CD14-positive monocyte (primary cell): Measurements from ENCODE around the gene FBXO48. TPM values are rescaled to one million over a fixed set of nuclear protein-coding genes. Genes with fewer than 3 reads are reported as not detected.

Experiments used
- DNase-seq, 3 donors: peaks; one replicate each; pipeline ENCODE4 v3.0.0-alpha.2; 2011 to 2022
- H2AFZ ChIP-seq: 2 replicates; pipeline ENCODE4 v1.6.0; 2012; ENCODE audit warnings: mild to moderate bottlenecking, low read depth, low read length, inconsistent platforms; ENCODE audit not compliant: insufficient read depth, poor library complexity, severe bottlenecking
- H3K27ac ChIP-seq, 2 donors: 1 replicate in 1 of 2; 2 replicates in 1 of 2; pipeline ENCODE4 v1.5.1; 2012 to 2013; ENCODE audit warnings: low read length in 2 of 2, control low read depth in 1 of 2, inconsistent platforms in 1 of 2, low read depth in 1 of 2, mild to moderate bottlenecking in 1 of 2
- H3K27me3 ChIP-seq, 2 donors: one replicate each; pipeline versions ENCODE4 v1.6.0 to v1.6.1; 2011 to 2013; ENCODE audit warnings: low read length in 2 of 2; ENCODE audit not compliant: control insufficient read depth in 2 of 2, insufficient read depth in 2 of 2
- H3K36me3 ChIP-seq, 2 donors: replicated peaks in 1 of 2; 1 replicate in 1 of 2; 2 replicates in 1 of 2; pipeline versions ENCODE4 v1.5.1 to v1.6.1; 2012 to 2013; ENCODE audit warnings: low read length in 2 of 2, control low read depth in 1 of 2, inconsistent platforms in 1 of 2, mild to moderate bottlenecking in 1 of 2; ENCODE audit not compliant: insufficient read depth in 2 of 2, control insufficient read depth in 1 of 2
- H3K4me1 ChIP-seq, 2 donors: 1 replicate in 1 of 2; 2 replicates in 1 of 2; pipeline versions ENCODE4 v1.5.1 to v1.6.1; 2012 to 2013; ENCODE audit warnings: low read length in 2 of 2, control low read depth in 1 of 2, inconsistent platforms in 1 of 2, mild to moderate bottlenecking in 1 of 2, moderate library complexity in 1 of 2; ENCODE audit not compliant: insufficient read depth in 2 of 2, control insufficient read depth in 1 of 2
- H3K4me2 ChIP-seq: replicated peaks from 2 replicates; pipeline ENCODE3; 2012; ENCODE audit warnings: low read length, moderate library complexity, mild to moderate bottlenecking; ENCODE audit not compliant: poor library complexity, severe bottlenecking; ENCODE audit errors: extremely low read depth
- H3K4me3 ChIP-seq, 3 experiments: fragments of 200-600 bp in 1 of 3; sonication (generic) in 1 of 3; replicated peaks in 1 of 3; 1 replicate in 2 of 3; 2 replicates in 1 of 3; pipeline ENCODE4 v1.5.1; 2011 to 2013; ENCODE audit warnings: low read length in 3 of 3, mild to moderate bottlenecking in 3 of 3, control low read depth in 2 of 3, low read depth in 2 of 3, inconsistent platforms in 1 of 3, moderate library complexity in 1 of 3
- H3K79me2 ChIP-seq: 2 replicates; pipeline ENCODE4 v1.6.0; 2012; ENCODE audit warnings: mild to moderate bottlenecking, control low read depth, inconsistent platforms, low read length, moderate library complexity; ENCODE audit not compliant: insufficient read depth
- H3K9ac ChIP-seq: 2 replicates; pipeline ENCODE4 v1.6.0; 2017; ENCODE audit warnings: low read length, mild to moderate bottlenecking; ENCODE audit not compliant: insufficient read depth, poor library complexity, severe bottlenecking
- H3K9me3 ChIP-seq, 2 donors: replicated peaks in 1 of 2; 1 replicate in 1 of 2; 2 replicates in 1 of 2; pipeline versions ENCODE4 v1.5.1 to v1.6.1; 2012 to 2013; ENCODE audit warnings: low read length in 2 of 2, control low read depth in 1 of 2; ENCODE audit not compliant: control insufficient read depth in 1 of 2, insufficient read depth in 1 of 2
- H4K20me1 ChIP-seq: 2 replicates; pipeline ENCODE4 v1.6.0; 2012; ENCODE audit warnings: mild to moderate bottlenecking, low read length, control low read depth, moderate library complexity; ENCODE audit not compliant: insufficient read depth
- H3K27ac Mint-ChIP-seq, 7 donors: one replicate each; pipeline ENCODE4 v1.8.0; 2020; ENCODE audit warnings: mild to moderate bottlenecking in 7 of 7, mixed read lengths in 7 of 7, moderate library complexity in 6 of 7, inconsistent platforms in 2 of 7
- H3K27me3 Mint-ChIP-seq, 3 donors: one replicate each; pipeline ENCODE4 v1.8.0; 2021 to 2022; ENCODE audit warnings: low read depth in 3 of 3, mild to moderate bottlenecking in 3 of 3, mixed read lengths in 3 of 3, moderate library complexity in 3 of 3, inconsistent platforms in 1 of 3
- H3K36me3 Mint-ChIP-seq, 2 donors: one replicate each; pipeline ENCODE4 v1.8.0; 2020; ENCODE audit warnings: mixed read lengths in 2 of 2, inconsistent platforms in 1 of 2, mild to moderate bottlenecking in 1 of 2
- H3K4me1 Mint-ChIP-seq: one replicate; pipeline ENCODE4 v1.8.0; 2020; ENCODE audit warnings: mild to moderate bottlenecking, mixed read lengths
- H3K4me3 Mint-ChIP-seq, 2 donors: one replicate each; pipeline ENCODE4 v1.8.0; 2020; ENCODE audit warnings: mild to moderate bottlenecking in 2 of 2, mixed read lengths in 2 of 2, moderate library complexity in 1 of 2
- H3K9me3 Mint-ChIP-seq, 7 donors: one replicate each; pipeline ENCODE4 v1.8.0; 2020 to 2022; ENCODE audit warnings: mixed read lengths in 7 of 7, mild to moderate bottlenecking in 6 of 7, moderate library complexity in 6 of 7, inconsistent platforms in 2 of 7
- WGBS: methylation state at CpG from one replicate; pipeline ENCODE4 v1.1.5; 2013; ENCODE audit warnings: missing lambda C conversion rate; ENCODE audit not compliant: insufficient coverage; 5-methylcytosine and 5-hydroxymethylcytosine counted together
- intact Hi-C, 2 donors: fragments of 100-400 bp; cut with micrococcal nuclease; formaldehyde crosslinking; loops; one replicate each; pipeline versions ENCODE4 v1.15.0 to v1.15.1; 2023
- polyA plus RNA-seq, 3 donors: library from polyadenylated mRNA; depleted of rRNA in 1 of 3; unstranded in 2 of 3; stranded (reverse) in 1 of 3; fragments of 300-500 nt in 2 of 3; fragments of >200 nt in 1 of 3; fragmentation: Illumina TruSeq in 2 of 3; gene quantifications; 1 replicate in 2 of 3; 2 replicates in 1 of 3; pipeline ENCODE4 v1.2.3, GENCODE V29; 2012 to 2021
- TF ChIP-seq, protein P1 (sequence below): fragments of 200-600 bp; IDR thresholded peaks from one replicate; pipeline ENCODE4 v1.8.0; 2022; ENCODE audit warnings: antibody characterized with exemption, mild to moderate bottlenecking

FBXO48 gene
- polyA plus RNA-seq, 3 donors = 0.08 to 0.85 (median 0.31) TPM

DNA sequence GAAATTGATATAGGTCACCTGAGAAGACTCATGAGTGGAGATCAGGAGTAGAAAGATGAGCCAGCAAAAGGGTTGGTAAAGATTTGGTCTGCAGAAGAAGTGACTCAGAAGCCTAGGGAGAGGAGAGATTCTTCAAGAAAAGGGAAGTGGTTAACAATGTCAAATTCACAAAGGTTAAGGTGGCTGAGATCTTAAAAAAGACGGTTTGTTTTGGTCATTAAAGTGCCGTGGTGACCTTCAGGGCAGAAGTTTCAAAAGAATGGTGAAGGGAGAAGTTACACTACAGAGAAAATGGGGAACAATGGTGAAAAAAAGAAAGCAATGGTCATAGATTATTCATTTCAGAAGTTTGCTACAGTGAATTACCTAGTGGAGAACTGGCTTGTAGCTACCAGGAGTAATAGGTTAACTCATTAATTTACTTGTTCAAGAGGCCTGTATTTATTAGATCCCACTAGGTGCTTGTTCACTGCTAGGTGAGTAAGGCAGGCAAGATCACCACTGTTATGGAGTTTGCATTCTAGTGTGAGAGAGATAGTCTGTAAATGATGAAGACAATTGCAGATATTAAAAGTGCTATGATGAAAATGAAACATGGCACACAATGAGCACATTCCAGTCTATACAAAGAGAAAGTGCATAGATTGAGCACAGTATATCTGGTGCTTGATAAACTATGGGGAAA lies 43.0 kb downstream of the FBXO48 start:
- no peaks in the 10 kb centered on the region for H3K27me3 Mint-ChIP-seq
- no peak overlapping the region for H3K4me3 Mint-ChIP-seq
- no peaks in the 10 kb centered on the region for H4K20me1 ChIP-seq
- no peaks in the 10 kb centered on the region for H3K9me3 ChIP-seq
- H3K9me3 Mint-ChIP-seq = no peaks in the 10 kb centered on the region
- H3K4me2 ChIP-seq = peak overlapping the region; percentile 38
- H3K27me3 ChIP-seq = no peaks in the 10 kb centered on the region
- peaks cover 75 to 79% of the 10 kb centered on the region in 2 donors for H3K4me1 ChIP-seq
- H3K9ac ChIP-seq = peak overlapping the region; percentile 24
- no peak overlapping the region for H3K27ac Mint-ChIP-seq
- H3K36me3 Mint-ChIP-seq = peaks cover 0 to 3% of the 10 kb centered on the region in 2 donors
- H2AFZ ChIP-seq = no peak overlapping the region
- H3K4me1 Mint-ChIP-seq = peaks cover 40% of the 10 kb centered on the region
- peak; percentile 91 to 95 (median 94) for DNase-seq
- peak overlapping the region; percentile 12 to 91 for H3K27ac ChIP-seq
- intact Hi-C loops = loop anchor here in 1 of 2 donors (10.0 kb wide), 1 partner anchor 169 kb away; the partner anchor contains the start of gene PPP3R1
- no CpG with 5 or more reads among the region's 2 CpGs for WGBS
- peaks cover 4% of the 10 kb centered on the region for H3K79me2 ChIP-seq
- H3K4me3 ChIP-seq = peak overlapping the region in 1 of 3 experiments; percentile 45
- TF ChIP-seq, protein P1, sequence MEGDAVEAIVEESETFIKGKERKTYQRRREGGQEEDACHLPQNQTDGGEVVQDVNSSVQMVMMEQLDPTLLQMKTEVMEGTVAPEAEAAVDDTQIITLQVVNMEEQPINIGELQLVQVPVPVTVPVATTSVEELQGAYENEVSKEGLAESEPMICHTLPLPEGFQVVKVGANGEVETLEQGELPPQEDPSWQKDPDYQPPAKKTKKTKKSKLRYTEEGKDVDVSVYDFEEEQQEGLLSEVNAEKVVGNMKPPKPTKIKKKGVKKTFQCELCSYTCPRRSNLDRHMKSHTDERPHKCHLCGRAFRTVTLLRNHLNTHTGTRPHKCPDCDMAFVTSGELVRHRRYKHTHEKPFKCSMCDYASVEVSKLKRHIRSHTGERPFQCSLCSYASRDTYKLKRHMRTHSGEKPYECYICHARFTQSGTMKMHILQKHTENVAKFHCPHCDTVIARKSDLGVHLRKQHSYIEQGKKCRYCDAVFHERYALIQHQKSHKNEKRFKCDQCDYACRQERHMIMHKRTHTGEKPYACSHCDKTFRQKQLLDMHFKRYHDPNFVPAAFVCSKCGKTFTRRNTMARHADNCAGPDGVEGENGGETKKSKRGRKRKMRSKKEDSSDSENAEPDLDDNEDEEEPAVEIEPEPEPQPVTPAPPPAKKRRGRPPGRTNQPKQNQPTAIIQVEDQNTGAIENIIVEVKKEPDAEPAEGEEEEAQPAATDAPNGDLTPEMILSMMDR = no peak
- H3K36me3 ChIP-seq = no peaks in the 10 kb centered on the region

DNA sequence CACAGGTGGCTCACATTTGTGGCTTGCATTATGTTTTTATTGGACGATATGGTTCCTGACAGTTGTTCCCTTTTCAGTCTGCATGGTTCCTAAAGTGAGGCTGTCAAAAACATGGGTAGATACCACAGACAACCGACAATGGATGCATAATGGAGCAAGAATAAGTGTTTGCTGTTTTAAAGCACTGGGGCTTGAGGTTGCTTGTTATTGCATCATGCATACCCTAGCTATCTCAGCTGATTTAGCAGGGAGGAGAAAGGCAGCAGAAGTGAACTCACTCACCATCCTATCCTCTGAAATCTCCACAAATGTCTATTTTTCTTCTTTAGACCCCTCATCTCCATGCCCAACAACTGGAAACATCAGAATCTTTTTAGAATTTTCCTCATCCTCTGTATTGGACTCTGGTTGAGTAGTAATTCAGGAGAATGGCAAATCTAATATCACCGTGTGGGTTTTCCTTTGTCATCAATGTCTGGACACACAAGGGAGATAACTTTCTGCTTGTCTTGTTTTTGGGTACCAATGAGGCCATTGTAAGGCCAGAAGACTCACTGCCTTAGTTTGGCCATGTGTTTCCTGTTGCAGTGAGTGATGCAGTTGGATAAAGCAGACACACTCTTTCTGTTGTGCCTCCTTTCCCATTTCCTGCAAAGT lies 46.7 kb downstream of the FBXO48 start:
- no peak overlapping the region for H3K4me3 ChIP-seq
- Mint-ChIP-seq H3K9me3 (peaks cover 0 to 3% (median 0%) of the 10 kb centered on the region in 7 donors), H3K27ac (peak overlapping the region in 1 of 7 donors; percentile 41), H3K4me3 (no peak overlapping the region), H3K4me1 (peaks cover 45% of the 10 kb centered on the region), H3K36me3 (peaks cover 0 to 3% of the 10 kb centered on the region in 2 donors), H3K27me3 (peaks cover 0 to 2% (median 0%) of the 10 kb centered on the region in 3 donors)
- H2AFZ ChIP-seq = no peak overlapping the region
- intact Hi-C loops = loop anchor here in 1 of 2 donors (10.0 kb wide), 1 partner anchor 166 kb away; the partner anchor contains the start of gene PPP3R1
- DNase-seq = peak in 1 of 3 donors; percentile 33
- no peak overlapping the region for H3K9ac ChIP-seq
- peaks cover 53 to 56% of the 10 kb centered on the region in 2 donors for H3K4me1 ChIP-seq
- H3K79me2 ChIP-seq = no peaks in the 10 kb centered on the region
- TF ChIP-seq, protein P1 = no peak
- H4K20me1 ChIP-seq = no peaks in the 10 kb centered on the region
- H3K27ac ChIP-seq = no peak overlapping the region
- H3K4me2 ChIP-seq = no peak overlapping the region
- H3K27me3 ChIP-seq = no peaks in the 10 kb centered on the region
- H3K9me3 ChIP-seq = no peaks in the 10 kb centered on the region
- H3K36me3 ChIP-seq = no peaks in the 10 kb centered on the region
- 40% methylated on average over 2 of the region's 3 CpGs for WGBS
